SU-DHL-6 (cell line): ENCODE measurements around the gene LRRFIP2.
"Not testable (repeated sequence)": the region's sequence is repeated elsewhere in the genome, so short reads cannot be mapped to it uniquely, and the experiment has no call there.

ENCODE experiments used
- H2AFZ ChIP-seq: fragments of 200-600 bp; sonication (generic); 2 replicates; pipeline ENCODE4 v1.6.1; 2014; ENCODE audit warnings: low read depth, mild to moderate bottlenecking, moderate library complexity, mixed read lengths, antibody characterized with exemption, low read length; ENCODE audit not compliant: severe bottlenecking
- H3F3A ChIP-seq: fragments of 200-600 bp; shearing (Covaris generic); 2 replicates; pipeline ENCODE4 v1.6.0; 2016; ENCODE audit warnings: antibody characterized with exemption, mild to moderate bottlenecking; ENCODE audit not compliant: insufficient read depth
- H3K27ac ChIP-seq: fragments of 200-600 bp; sonication (generic); 2 replicates; pipeline ENCODE4 v1.5.1; 2016; ENCODE audit warnings: low read depth, mild to moderate bottlenecking, low read length, moderate library complexity, mixed read lengths
- H3K27me3 ChIP-seq: fragments of 200-600 bp; sonication (generic), shearing (Covaris generic); 2 replicates; pipeline ENCODE4 v1.6.0; 2014; ENCODE audit warnings: mild to moderate bottlenecking, low read length
- H3K36me3 ChIP-seq: fragments of 200-600 bp; sonication (generic); 2 replicates; pipeline ENCODE4 v1.6.1; 2014; ENCODE audit warnings: mild to moderate bottlenecking, low read length, mixed read lengths
- H3K4me2 ChIP-seq: fragments of 300-600, 200-600 bp; shearing (Covaris generic), sonication (generic); 2 replicates; pipeline ENCODE4 v1.6.0; 2014; ENCODE audit warnings: low read length, low read depth, mild to moderate bottlenecking; ENCODE audit not compliant: poor library complexity, severe bottlenecking
- H3K4me3 ChIP-seq: fragments of 200-600 bp; sonication (generic); 2 replicates; pipeline ENCODE4 v1.5.1; 2014; ENCODE audit warnings: antibody characterized with exemption, low read length, mild to moderate bottlenecking, mixed read lengths; ENCODE audit not compliant: insufficient read depth, poor library complexity, severe bottlenecking
- H3K79me2 ChIP-seq: fragments of 200-600 bp; sonication (generic); 2 replicates; pipeline ENCODE4 v1.6.1; 2014; ENCODE audit warnings: mild to moderate bottlenecking, low read length, moderate library complexity; ENCODE audit not compliant: insufficient read depth
- H3K9ac ChIP-seq: fragments of 200-600 bp; sonication (generic); 2 replicates; pipeline ENCODE4 v1.7.0; 2014; ENCODE audit warnings: mild to moderate bottlenecking, low read length
- H3K9me2 ChIP-seq: fragments of 200-600 bp; sonication (generic); replicated peaks from 2 replicates; pipeline ENCODE4 v1.6.1; 2014; ENCODE audit warnings: low read length; ENCODE audit not compliant: insufficient read depth
- H3K9me3 ChIP-seq: fragments of 200-600 bp; sonication (generic); 2 replicates; pipeline ENCODE4 v1.6.1; 2014; ENCODE audit warnings: low read length, mixed read lengths; ENCODE audit not compliant: insufficient read depth
- H4K20me1 ChIP-seq: fragments of 200-600 bp; sonication (generic); 2 replicates; pipeline ENCODE4 v1.6.1; 2014; ENCODE audit warnings: low read depth, mild to moderate bottlenecking, antibody characterized with exemption, low read length, moderate library complexity, mixed read lengths
- CTCF ChIP-seq: fragments of 200-600 bp; sonication (generic); IDR thresholded peaks from one replicate; pipeline ENCODE4 v1.5.1; 2017; ENCODE audit warnings: antibody characterized with exemption, mild to moderate bottlenecking, low read length, moderate library complexity; ENCODE audit not compliant: insufficient read depth, poor library complexity, severe bottlenecking
- EZH2phosphoT487 ChIP-seq: fragments of 200-600 bp; sonication (generic), shearing (Covaris generic); conservative IDR thresholded peaks from 2 replicates; pipeline ENCODE4 v1.6.1; 2018; ENCODE audit warnings: mild to moderate bottlenecking, antibody characterized with exemption, low read length, moderate library complexity, mixed read lengths

Gene LRRFIP2

DNA sequence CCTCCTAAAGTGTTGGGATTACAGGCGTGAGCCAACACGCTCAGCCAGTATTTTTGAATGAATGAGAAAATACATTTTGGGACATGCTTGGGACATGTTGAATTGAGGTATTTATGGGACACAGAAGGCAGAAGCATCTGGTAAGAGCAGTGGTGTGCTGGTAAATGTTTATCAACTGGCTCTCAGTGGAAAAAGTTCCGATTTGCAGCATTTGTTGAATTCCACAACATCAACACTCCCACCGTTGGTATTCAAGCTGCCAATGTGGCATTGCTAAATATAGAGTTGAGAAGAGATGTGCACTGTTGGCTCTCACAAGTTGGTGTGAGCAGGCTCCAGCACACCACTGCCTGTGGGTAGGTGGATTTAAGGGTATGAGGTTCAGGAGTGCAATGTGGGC lies 35.8 kb upstream of the LRRFIP2 start:
- no peak overlapping the region for H2AFZ ChIP-seq
- no peak overlapping the region for H3K27ac ChIP-seq
- H3K9ac ChIP-seq, result no peak overlapping the region
- H3K4me3 ChIP-seq, result no peak overlapping the region
- no peaks in the 10 kb centered on the region for H3K36me3 ChIP-seq
- H4K20me1 ChIP-seq, result no peaks in the 10 kb centered on the region
- no peaks in the 10 kb centered on the region for H3K9me2 ChIP-seq
- no peaks in the 10 kb centered on the region for H3K27me3 ChIP-seq
- no peak overlapping the region for H3K4me2 ChIP-seq
- H3K9me3 ChIP-seq, result no peaks in the 10 kb centered on the region
- no peak for TF ChIP-seq EZH2phosphoT487
- no peak for TF ChIP-seq CTCF
- H3F3A ChIP-seq, result no peaks in the 10 kb centered on the region
- H3K79me2 ChIP-seq, result no peaks in the 10 kb centered on the region

DNA sequence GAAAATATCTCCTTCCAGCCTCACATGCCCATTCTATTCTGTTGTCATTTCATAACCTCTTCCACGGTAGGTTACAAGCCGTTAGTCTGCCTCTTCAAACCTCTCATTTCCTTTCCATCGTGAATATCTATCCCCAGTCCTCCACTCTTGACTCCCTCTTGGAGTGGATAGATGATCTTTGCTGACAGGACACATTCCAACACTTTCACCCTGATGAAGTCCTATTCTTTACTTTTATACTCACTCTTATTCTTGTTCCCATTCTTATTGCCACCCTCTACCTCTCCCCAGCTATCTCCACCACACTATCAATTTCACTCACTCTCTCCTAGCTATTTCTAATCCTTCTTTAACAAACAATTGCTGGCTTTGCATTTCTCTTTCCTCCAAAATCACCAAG lies 34.2 kb upstream of the LRRFIP2 start:
- not testable (repeated sequence) for H3K36me3 ChIP-seq, H3K4me2 ChIP-seq, H3K4me3 ChIP-seq, H2AFZ ChIP-seq, H3K27ac ChIP-seq, H3F3A ChIP-seq, H3K9me2 ChIP-seq, H3K79me2 ChIP-seq, H3K9me3 ChIP-seq, H4K20me1 ChIP-seq, H3K27me3 ChIP-seq, H3K9ac ChIP-seq

DNA sequence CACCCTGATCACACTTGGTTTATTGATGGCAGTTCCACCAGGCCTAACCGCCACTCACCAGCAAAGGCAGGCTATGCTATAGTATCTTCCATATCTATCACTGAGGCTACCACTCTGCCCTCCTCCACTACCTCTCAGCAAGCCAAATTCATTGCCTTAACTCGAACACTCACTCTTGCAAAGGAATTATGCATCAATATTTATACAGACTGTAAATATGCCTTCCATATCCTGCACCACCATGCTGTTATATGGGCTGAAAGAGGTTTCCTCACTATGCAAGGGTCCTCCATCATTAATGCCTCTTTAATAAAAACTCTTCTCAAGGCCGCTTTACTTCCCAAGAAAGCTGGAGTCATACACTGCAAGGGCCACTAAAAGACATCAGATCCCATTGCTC lies 33.6 kb upstream of the LRRFIP2 start:
- H3F3A ChIP-seq, H3K9me2 ChIP-seq, H3K9me3 ChIP-seq, H3K4me3 ChIP-seq, H3K9ac ChIP-seq, H3K79me2 ChIP-seq, H4K20me1 ChIP-seq, H3K27me3 ChIP-seq, H3K36me3 ChIP-seq, H3K27ac ChIP-seq, H3K4me2 ChIP-seq, H2AFZ ChIP-seq: not testable (repeated sequence)

GRCh38 chr3:37206041-37206440 lies 31.7 kb upstream of the LRRFIP2 start:
- H2AFZ ChIP-seq, result not testable (repeated sequence)

GRCh38 chr3:37204314-37204713 lies 29.9 kb upstream of the LRRFIP2 start:
- Histone ChIP-seq H3K9me3 (no peaks in the 10 kb centered on the region), H3K79me2 (no peaks in the 10 kb centered on the region), H3K27me3 (no peaks in the 10 kb centered on the region), H3K27ac (no peak overlapping the region), H3K9me2 (no peaks in the 10 kb centered on the region), H4K20me1 (no peaks in the 10 kb centered on the region), H2AFZ (no peak overlapping the region), H3K36me3 (no peaks in the 10 kb centered on the region), H3K4me3 (no peak overlapping the region), H3K9ac (no peak overlapping the region), H3K4me2 (no peak overlapping the region), H3F3A (no peaks in the 10 kb centered on the region)
- TF ChIP-seq CTCF (no peak), EZH2phosphoT487 (no peak)

More at GRCh38 chr3:37206041-37206440, 31.7 kb upstream of the LRRFIP2 start:
- H3K27me3 ChIP-seq, H3F3A ChIP-seq, H3K4me2 ChIP-seq, H3K27ac ChIP-seq, H3K9me3 ChIP-seq, H3K9ac ChIP-seq, H4K20me1 ChIP-seq, H3K4me3 ChIP-seq, H3K9me2 ChIP-seq, H3K79me2 ChIP-seq, H3K36me3 ChIP-seq: not testable (repeated sequence)
